ENCODE measurements around the gene VEZF1.
"Not testable (repeated sequence)": the region's sequence is repeated elsewhere in the genome, so short reads cannot be mapped to it uniquely, and the experiment has no call there.

The VEZF1 gene

DNA sequence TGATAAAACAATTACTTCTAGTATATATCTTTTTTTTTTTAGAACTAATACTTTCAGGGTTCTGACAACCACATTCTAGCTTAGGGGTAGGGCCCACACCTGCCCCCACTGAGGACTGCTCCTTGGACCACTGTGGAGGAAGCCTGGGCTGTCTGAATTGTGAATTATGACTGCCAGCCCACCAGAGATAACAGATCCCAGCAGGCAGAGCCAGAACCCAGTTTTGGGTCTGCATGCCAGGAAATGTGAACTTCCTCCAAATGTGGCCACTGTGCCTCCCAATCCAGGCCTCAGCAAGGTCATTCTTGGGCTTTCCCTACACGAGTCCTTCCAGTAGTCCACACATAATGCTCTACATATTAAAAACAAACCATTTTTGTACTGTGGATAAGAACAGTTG lies 15.9 kb downstream of the VEZF1 start:
- Histone ChIP-seq H3K36me3 (ENCODE audit: insufficient read depth, low read length) (peaks cover 19% of the 10 kb centered on the region), H3K4me1 (ENCODE audit: insufficient read depth, low read length) (peaks cover 5% of the 10 kb centered on the region; the same call in 1 of the 2 replicates), H3K9me3 (ENCODE audit: control insufficient read depth, insufficient read depth, low read length) (no peaks in the 10 kb centered on the region), H3K9ac (ENCODE audit: low read depth, low read length) (no peak overlapping the region)

DNA sequence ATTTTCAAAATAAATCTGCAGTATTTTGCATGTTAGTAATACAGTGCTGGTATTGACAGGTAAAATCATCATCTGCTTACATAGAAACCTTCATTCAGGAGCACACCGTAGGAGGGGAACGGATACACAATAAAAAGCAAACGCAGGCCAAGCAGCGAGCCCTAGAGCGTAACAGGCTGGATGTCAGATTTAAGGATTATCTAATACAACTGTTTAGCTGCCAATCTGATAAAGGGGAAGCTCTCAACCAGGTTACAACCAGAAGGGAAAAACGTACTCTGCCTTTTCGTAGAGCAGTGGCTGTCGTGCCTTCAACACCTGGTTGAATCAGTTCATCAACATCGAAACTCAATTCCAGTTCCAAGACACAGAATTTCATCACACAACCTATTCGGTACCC lies 16.5 kb downstream of the VEZF1 start:
- Histone ChIP-seq H3K4me1 (ENCODE audit: insufficient read depth, low read length) (peaks cover 10% of the 10 kb centered on the region; the same call in 1 of the 2 replicates), H3K36me3 (ENCODE audit: insufficient read depth, low read length) (peaks cover 14% of the 10 kb centered on the region; the same call in 1 of the 2 replicates), H3K9ac (ENCODE audit: low read depth, low read length) (no peak overlapping the region), H3K9me3 (ENCODE audit: control insufficient read depth, insufficient read depth, low read length) (no peaks in the 10 kb centered on the region)

GRCh38 chr17:57970710-57971109 lies 17.3 kb downstream of the VEZF1 start:
- Histone ChIP-seq H3K9me3 (ENCODE audit: control insufficient read depth, insufficient read depth, low read length) (no peaks in the 10 kb centered on the region), H3K4me1 (ENCODE audit: insufficient read depth, low read length) (peaks cover 10% of the 10 kb centered on the region; the same call in 1 of the 2 replicates), H3K9ac (ENCODE audit: low read depth, low read length) (no peak overlapping the region), H3K36me3 (ENCODE audit: insufficient read depth, low read length) (0 out of 2 replicates have a peak, but pooled peaks cover 10% of the 10 kb centered on the region)

GRCh38 chr17:57968456-57968855 lies 19.6 kb downstream of the VEZF1 start:
- H3K4me1 ChIP-seq (ENCODE audit: insufficient read depth, low read length), result peaks cover 10% of the 10 kb centered on the region; the same call in 1 of the 2 replicates
- H3K36me3 ChIP-seq (ENCODE audit: insufficient read depth, low read length), result no peaks in the 10 kb centered on the region
- no peaks in the 10 kb centered on the region for H3K9me3 ChIP-seq (ENCODE audit: control insufficient read depth, insufficient read depth, low read length)
- H3K9ac ChIP-seq (ENCODE audit: low read depth, low read length), result no peak overlapping the region

DNA sequence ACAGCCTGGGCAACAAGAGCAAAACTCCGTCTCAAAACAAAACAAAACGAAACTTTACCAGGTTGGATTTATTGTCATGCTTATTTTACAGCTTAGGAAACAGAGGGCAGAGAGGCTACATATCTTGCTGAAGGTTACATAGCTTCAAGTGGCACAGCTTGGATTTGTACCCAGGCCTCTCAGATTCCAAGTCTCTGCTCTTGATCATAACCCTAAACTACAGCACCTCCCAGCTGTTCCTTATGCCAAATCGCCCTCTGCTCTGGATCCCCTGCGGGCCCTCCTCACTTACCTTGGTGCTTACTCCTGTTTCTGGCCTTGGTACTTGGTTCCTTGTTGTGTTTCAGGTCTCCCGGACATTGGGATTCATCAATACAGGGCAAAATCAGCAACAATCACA lies 21.2 kb downstream of the VEZF1 start:
- H3K4me1 ChIP-seq (ENCODE audit: insufficient read depth, low read length), result peaks cover 10% of the 10 kb centered on the region; the same call in 1 of the 2 replicates
- H3K9me3 ChIP-seq (ENCODE audit: control insufficient read depth, insufficient read depth, low read length), result no peaks in the 10 kb centered on the region
- H3K9ac ChIP-seq (ENCODE audit: low read depth, low read length), result no peak overlapping the region
- H3K36me3 ChIP-seq (ENCODE audit: insufficient read depth, low read length), result no peaks in the 10 kb centered on the region

- Histone ChIP-seq H3K36me3 (ENCODE audit: insufficient read depth, low read length) (no peaks in the 10 kb centered on the region), H3K4me1 (ENCODE audit: insufficient read depth, low read length) (peaks cover 10% of the 10 kb centered on the region; the same call in 1 of the 2 replicates), H3K9ac (ENCODE audit: low read depth, low read length) (no peak overlapping the region)
Observed at GRCh38 chr17:57966246-57966645, 21.8 kb downstream of the VEZF1 start.

GRCh38 chr17:57965521-57966160 lies 22.4 kb downstream of the VEZF1 start:
- Histone ChIP-seq H3K9ac (ENCODE audit: low read depth, low read length) (no peak overlapping the region), H3K9me3 (ENCODE audit: control insufficient read depth, insufficient read depth, low read length) (no peaks in the 10 kb centered on the region), H3K36me3 (ENCODE audit: insufficient read depth, low read length) (no peaks in the 10 kb centered on the region), H3K4me1 (ENCODE audit: insufficient read depth, low read length) (peaks cover 10% of the 10 kb centered on the region; the same call in 1 of the 2 replicates)

More at GRCh38 chr17:57966246-57966645, 21.8 kb downstream of the VEZF1 start:
- H3K9me3 ChIP-seq (ENCODE audit: control insufficient read depth, insufficient read depth, low read length), result no peaks in the 10 kb centered on the region

DNA sequence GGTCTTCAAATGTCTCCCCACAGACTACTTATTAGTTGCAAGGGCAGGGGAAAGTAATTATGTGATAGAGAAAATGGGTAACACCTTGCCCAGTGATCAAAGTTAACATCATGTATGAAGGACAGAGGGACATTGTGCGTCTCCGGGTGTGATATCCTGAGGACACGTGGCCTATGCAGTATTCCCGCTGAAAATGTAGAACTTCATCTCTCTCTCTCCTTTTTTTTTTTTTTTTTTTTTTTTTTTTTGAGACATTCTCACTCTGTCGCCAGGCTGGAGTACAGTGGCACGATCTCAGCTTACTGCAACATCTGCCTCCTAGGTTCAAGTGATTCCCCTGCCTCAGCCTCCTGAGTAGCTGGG lies 24.9 kb downstream of the VEZF1 start:
- Histone ChIP-seq H3K4me1 (ENCODE audit: insufficient read depth, low read length) (peaks cover 10% of the 10 kb centered on the region; the same call in 1 of the 2 replicates), H3K36me3 (ENCODE audit: insufficient read depth, low read length) (no peaks in the 10 kb centered on the region), H3K9ac (ENCODE audit: low read depth, low read length) (no peak overlapping the region), H3K9me3 (ENCODE audit: control insufficient read depth, insufficient read depth, low read length) (no peaks in the 10 kb centered on the region)

DNA sequence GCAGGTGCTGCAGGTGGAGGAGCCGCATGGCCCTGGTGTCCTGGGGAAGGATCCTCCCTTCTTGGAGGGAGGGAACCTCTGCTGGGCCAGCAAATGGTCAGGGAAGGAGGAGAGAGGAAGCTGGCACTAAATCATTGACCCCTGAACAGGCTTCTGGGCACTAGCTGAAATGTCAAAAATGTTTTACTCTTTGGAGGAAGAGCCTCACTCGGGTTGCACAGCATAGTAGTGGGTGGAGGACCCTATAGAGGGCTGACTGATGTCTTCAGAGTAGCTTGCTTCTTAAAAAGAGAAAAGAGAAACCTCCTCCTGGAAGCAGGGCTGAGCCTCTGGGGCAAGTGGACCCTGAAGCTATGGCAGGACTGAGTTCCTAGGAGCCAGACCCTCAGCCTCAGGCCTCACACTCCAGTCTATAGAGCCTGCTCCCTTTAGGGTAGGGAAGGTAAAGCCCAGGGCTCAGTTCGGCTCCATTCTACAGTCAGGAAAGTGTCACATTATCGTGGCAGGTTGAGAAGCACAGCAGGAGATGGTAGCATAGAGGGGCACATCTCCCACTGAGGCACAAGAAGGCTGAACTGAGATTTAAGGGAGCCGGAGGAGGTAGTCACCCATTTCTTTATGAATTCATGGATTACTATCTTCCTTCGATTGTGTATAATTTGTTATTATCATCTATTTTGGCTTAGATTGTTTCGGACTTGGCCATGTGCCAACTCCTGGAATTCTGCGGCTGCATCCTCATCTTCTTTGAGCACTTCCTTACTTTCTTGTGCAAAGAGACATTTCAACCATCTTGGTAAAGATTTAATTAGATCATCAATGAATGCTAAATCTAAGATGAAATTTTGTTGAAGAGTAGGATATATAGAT lies 25.5 kb downstream of the VEZF1 start:
- Histone ChIP-seq H3K36me3 (ENCODE audit: insufficient read depth, low read length) (no peaks in the 10 kb centered on the region), H3K9me3 (ENCODE audit: control insufficient read depth, insufficient read depth, low read length) (no peaks in the 10 kb centered on the region), H3K4me1 (ENCODE audit: insufficient read depth, low read length) (peaks cover 13% of the 10 kb centered on the region; the same call in 1 of the 2 replicates), H3K9ac (ENCODE audit: low read depth, low read length) (no peak overlapping the region)

GRCh38 chr17:57959929-57960328 lies 28.1 kb downstream of the VEZF1 start:
- no peak overlapping the region for H3K9ac ChIP-seq (ENCODE audit: low read depth, low read length)
- H3K4me1 ChIP-seq (ENCODE audit: insufficient read depth, low read length), result peaks cover 18% of the 10 kb centered on the region
- H3K9me3 ChIP-seq (ENCODE audit: control insufficient read depth, insufficient read depth, low read length), result no peaks in the 10 kb centered on the region
- no peaks in the 10 kb centered on the region for H3K36me3 ChIP-seq (ENCODE audit: insufficient read depth, low read length)

GRCh38 chr17:57958391-57958790 lies 29.7 kb downstream of the VEZF1 start:
- H3K9me3 ChIP-seq (ENCODE audit: control insufficient read depth, insufficient read depth, low read length); H3K36me3 ChIP-seq (ENCODE audit: insufficient read depth, low read length); H3K9ac ChIP-seq (ENCODE audit: low read depth, low read length): not testable (repeated sequence)
- H3K4me1 ChIP-seq (ENCODE audit: insufficient read depth, low read length), result peaks cover 26% of the 10 kb centered on the region

DNA sequence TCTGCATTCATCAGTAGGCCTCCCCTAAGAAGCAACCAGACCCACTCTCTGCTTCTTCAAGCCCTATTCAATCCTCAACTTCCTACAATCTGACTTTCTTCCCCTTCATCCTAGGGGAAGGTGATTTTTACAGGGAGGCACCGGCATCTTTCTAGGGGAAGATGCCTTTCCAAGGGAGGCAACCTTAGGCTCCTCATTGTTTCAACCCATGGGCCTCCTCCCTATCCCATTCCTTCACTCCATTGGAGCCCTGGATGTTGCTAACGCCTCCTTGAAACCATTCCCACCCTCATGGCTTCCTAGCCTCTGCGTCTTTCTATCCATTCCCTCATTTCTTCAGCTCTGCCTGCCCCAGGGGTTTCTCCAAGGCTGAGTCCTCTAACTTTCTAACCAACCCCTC lies 30.2 kb downstream of the VEZF1 start:
- Histone ChIP-seq H3K36me3 (ENCODE audit: insufficient read depth, low read length) (no peaks in the 10 kb centered on the region), H3K9me3 (ENCODE audit: control insufficient read depth, insufficient read depth, low read length) (no peaks in the 10 kb centered on the region), H3K9ac (ENCODE audit: low read depth, low read length) (no peak overlapping the region), H3K4me1 (ENCODE audit: insufficient read depth, low read length) (peaks cover 31% of the 10 kb centered on the region)

GRCh38 chr17:57957120-57957850 lies 30.8 kb downstream of the VEZF1 start:
- Histone ChIP-seq H3K9ac (ENCODE audit: low read depth, low read length) (no peak overlapping the region), H3K36me3 (ENCODE audit: insufficient read depth, low read length) (no peaks in the 10 kb centered on the region), H3K4me1 (ENCODE audit: insufficient read depth, low read length) (peaks cover 37% of the 10 kb centered on the region), H3K9me3 (ENCODE audit: control insufficient read depth, insufficient read depth, low read length) (no peaks in the 10 kb centered on the region)
